HFFc6 (cell line): ENCODE measurements around the gene BZW2. TPM values are rescaled to one million over a fixed set of nuclear protein-coding genes. Genes with fewer than 3 reads are reported as not detected.

Experiments used
- DNase-seq: peaks from one replicate; pipeline ENCODE4 v3.0.0-alpha.2; 2018
- H3K27ac Mint-ChIP-seq: 2 replicates; pipeline ENCODE4 v1.8.0; 2020; ENCODE audit warnings: mild to moderate bottlenecking, mixed read lengths
- H3K27me3 Mint-ChIP-seq: 2 replicates; pipeline ENCODE4 v1.8.0; 2021; ENCODE audit warnings: mild to moderate bottlenecking, moderate library complexity, mixed read lengths; ENCODE audit not compliant: insufficient read depth
- H3K36me3 Mint-ChIP-seq: 2 replicates; pipeline ENCODE4 v1.8.0; 2021; ENCODE audit warnings: low read depth, mixed read lengths
- H3K4me1 Mint-ChIP-seq: 2 replicates; pipeline ENCODE4 v1.8.0; 2020; ENCODE audit warnings: low read depth, mixed read lengths
- H3K4me3 Mint-ChIP-seq: 2 replicates; pipeline ENCODE4 v1.8.0; 2020; ENCODE audit warnings: mild to moderate bottlenecking, moderate library complexity, mixed read lengths
- H3K9me3 Mint-ChIP-seq: 2 replicates; pipeline ENCODE4 v1.8.0; 2020; ENCODE audit warnings: mild to moderate bottlenecking, mixed read lengths
- CTCF ChIP-seq: fragments of 200-600 bp; sonication (generic); IDR thresholded peaks from 2 replicates; pipeline ENCODE4 v1.5.0; 2021; ENCODE audit warnings: antibody characterized with exemption, mild to moderate bottlenecking
- total RNA-seq, 6 experiments: library from RNA; stranded (reverse); fragmentation: NEBNext Ultra II Directional; extraction: Animal tissue kit (Norgen Biotek cat#: 25700); gene quantifications; 2 replicates in 1 of 6; 3 replicates in 5 of 6; pipeline ENCODE4 v1.2.3, GENCODE V29; 2021

Gene BZW2
- total RNA-seq, 6 experiments from 2014 or later: 75.8 to 104 (median 94.5) TPM

GRCh38 chr7:16688249-16688648 is 42.3 kb downstream of the BZW2 start:
- Mint-ChIP-seq H3K9me3 (no peaks in the 10 kb centered on the region), H3K27ac (no peak overlapping the region), H3K4me3 (no peak overlapping the region), H3K4me1 (peaks cover 17% of the 10 kb centered on the region), H3K27me3 (no peaks in the 10 kb centered on the region), H3K36me3 (peaks cover 48% of the 10 kb centered on the region)
- TF ChIP-seq CTCF: no peak
- DNase-seq: no peak

- H3K27me3 Mint-ChIP-seq: no peaks in the 10 kb centered on the region
- TF ChIP-seq CTCF: no peak
- DNase-seq: no peak
- no peaks in the 10 kb centered on the region for H3K9me3 Mint-ChIP-seq
- H3K4me1 Mint-ChIP-seq: peaks cover 32% of the 10 kb centered on the region
- no peak overlapping the region for H3K4me3 Mint-ChIP-seq
- H3K36me3 Mint-ChIP-seq: peaks cover 41% of the 10 kb centered on the region
- no peak overlapping the region for H3K27ac Mint-ChIP-seq
Measured at GRCh38 chr7:16691241-16691640, 45.3 kb downstream of the BZW2 start.

GRCh38 chr7:16693601-16694318 is 47.8 kb downstream of the BZW2 start:
- H3K4me3 Mint-ChIP-seq: no peak overlapping the region
- TF ChIP-seq CTCF: no peak
- H3K27me3 Mint-ChIP-seq: peaks cover 3% of the 10 kb centered on the region; the same call in 1 of the 2 replicates
- peaks cover 48% of the 10 kb centered on the region for H3K36me3 Mint-ChIP-seq
- H3K4me1 Mint-ChIP-seq: peaks cover 56% of the 10 kb centered on the region
- no peak for DNase-seq
- H3K9me3 Mint-ChIP-seq: no peaks in the 10 kb centered on the region
- peak overlapping the region; percentile 45; the same call in 1 of the 2 replicates for H3K27ac Mint-ChIP-seq

- no peak for DNase-seq
- Mint-ChIP-seq H3K27me3 (peaks cover 3% of the 10 kb centered on the region; the same call in 1 of the 2 replicates), H3K4me3 (no peak overlapping the region), H3K4me1 (peaks cover 66% of the 10 kb centered on the region), H3K36me3 (peaks cover 56% of the 10 kb centered on the region), H3K9me3 (no peaks in the 10 kb centered on the region), H3K27ac (no peak overlapping the region)
- TF ChIP-seq CTCF: no peak
Measured at GRCh38 chr7:16694806-16695205, 48.8 kb downstream of the BZW2 start.

- H3K27ac Mint-ChIP-seq: peak overlapping the region; percentile 83
- peaks cover 61% of the 10 kb centered on the region for H3K36me3 Mint-ChIP-seq
- H3K4me3 Mint-ChIP-seq: no peak overlapping the region
- DNase-seq: peak; percentile 68
- TF ChIP-seq CTCF: peak; percentile 84
- H3K27me3 Mint-ChIP-seq: peaks cover 3% of the 10 kb centered on the region; the same call in 1 of the 2 replicates
- no peaks in the 10 kb centered on the region for H3K9me3 Mint-ChIP-seq
- peaks cover 75% of the 10 kb centered on the region for H3K4me1 Mint-ChIP-seq
Measured at GRCh38 chr7:16695621-16696237, 49.7 kb downstream of the BZW2 start.
